GM18508 (cell line): ENCODE data around the gene SIK2.
"Not testable (repeated sequence)": the region's sequence is repeated elsewhere in the genome, so short reads cannot be mapped to it uniquely, and the experiment has no call there.

Experiments used
- ATAC-seq: cut with Tn5 transposase; IDR thresholded peaks from one replicate; pipeline ENCODE4 v1.9.1; 2021; ENCODE audit warnings: moderate number of reproducible peaks; ENCODE audit not compliant: insufficient read depth, unreplicated experiment

SIK2 gene

GRCh38 chr11:111693224-111693937 is 91.1 kb downstream of the SIK2 start:
- no peak for ATAC-seq

- no peak for ATAC-seq
Measured at GRCh38 chr11:111694851-111695250, 92.6 kb downstream of the SIK2 start.

- ATAC-seq = no peak
Measured at GRCh38 chr11:111696556-111696955, 94.3 kb downstream of the SIK2 start.

GRCh38 chr11:111697933-111698371 is 95.7 kb downstream of the SIK2 start:
- ATAC-seq = no peak

- ATAC-seq = no peak
Measured at GRCh38 chr11:111698852-111699559, 96.8 kb downstream of the SIK2 start.

- no peak for ATAC-seq
Measured at GRCh38 chr11:111699579-111700156, 97.4 kb downstream of the SIK2 start.

GRCh38 chr11:111700162-111700561 is 97.9 kb downstream of the SIK2 start:
- no peak for ATAC-seq

- no peak for ATAC-seq
Measured at GRCh38 chr11:111702623-111703022, 100.4 kb downstream of the SIK2 start.

GRCh38 chr11:111703576-111703975 is 101.3 kb downstream of the SIK2 start:
- no peak for ATAC-seq

- no peak for ATAC-seq
Measured at GRCh38 chr11:111707039-111707690, 104.9 kb downstream of the SIK2 start.

- no peak for ATAC-seq
Measured at GRCh38 chr11:111707691-111708067, 105.4 kb downstream of the SIK2 start.

GRCh38 chr11:111714522-111714921 is 112.3 kb downstream of the SIK2 start:
- no peak for ATAC-seq

GRCh38 chr11:111715142-111715816 is 113.0 kb downstream of the SIK2 start:
- no peak for ATAC-seq

GRCh38 chr11:111717660-111718059 is 115.4 kb downstream of the SIK2 start:
- not testable (repeated sequence) for ATAC-seq

- no peak for ATAC-seq
Measured at GRCh38 chr11:111718436-111718835, 116.2 kb downstream of the SIK2 start.

- ATAC-seq = no peak
Measured at GRCh38 chr11:111718859-111719258, 116.6 kb downstream of the SIK2 start.

GRCh38 chr11:111719379-111719778 is 117.1 kb downstream of the SIK2 start:
- ATAC-seq = no peak

- no peak for ATAC-seq
Measured at GRCh38 chr11:111720801-111721494, 118.7 kb downstream of the SIK2 start.

- ATAC-seq = no peak
Measured at GRCh38 chr11:111722501-111722900, 120.3 kb downstream of the SIK2 start.

- ATAC-seq = no peak
Measured at GRCh38 chr11:111723595-111723994, 121.3 kb downstream of the SIK2 start.
